ENCODE data around the gene PRKN.
"Not testable (repeated sequence)": the region's sequence is repeated elsewhere in the genome, so short reads cannot be mapped to it uniquely, and the experiment has no call there.

Gene PRKN

GRCh38 chr6:161353208-161353613 is 1374.4 kb downstream of the PRKN start:
- peak; percentile 47 for DNase-seq (ENCODE audit: low spot score)

- DNase-seq (ENCODE audit: low spot score), result no peak
These were observed 1375.7 kb downstream of the PRKN start for GRCh38 chr6:161351858-161352257.

GRCh38 chr6:161349886-161350285 is 1377.7 kb downstream of the PRKN start:
- no peak for DNase-seq (ENCODE audit: low spot score)

- DNase-seq (ENCODE audit: low spot score), result no peak
These were observed 1379.0 kb downstream of the PRKN start for GRCh38 chr6:161348628-161348994.

GRCh38 chr6:161347988-161348627 is 1379.5 kb downstream of the PRKN start:
- no peak for DNase-seq (ENCODE audit: low spot score)

- no peak for DNase-seq (ENCODE audit: low spot score)
These were observed 1380.4 kb downstream of the PRKN start for GRCh38 chr6:161347125-161347524.

- DNase-seq (ENCODE audit: low spot score), result no peak
These were observed 1380.8 kb downstream of the PRKN start for GRCh38 chr6:161346717-161347116.

GRCh38 chr6:161344626-161345025 is 1382.9 kb downstream of the PRKN start:
- DNase-seq (ENCODE audit: low spot score), result no peak

- DNase-seq (ENCODE audit: low spot score), result no peak
These were observed 1385.5 kb downstream of the PRKN start for GRCh38 chr6:161342039-161342438.

- no peak for DNase-seq (ENCODE audit: low spot score)
These were observed 1385.9 kb downstream of the PRKN start for GRCh38 chr6:161341638-161342037.

GRCh38 chr6:161338015-161338414 is 1389.6 kb downstream of the PRKN start:
- no peak for DNase-seq (ENCODE audit: low spot score)

GRCh38 chr6:161336479-161336878 is 1391.1 kb downstream of the PRKN start:
- DNase-seq (ENCODE audit: low spot score), result no peak

- DNase-seq (ENCODE audit: low spot score), result no peak
These were observed 1394.2 kb downstream of the PRKN start for GRCh38 chr6:161333410-161333809.

GRCh38 chr6:161331402-161332081 is 1396.0 kb downstream of the PRKN start:
- not testable (repeated sequence) for DNase-seq (ENCODE audit: low spot score)

GRCh38 chr6:161327360-161327953 is 1400.1 kb downstream of the PRKN start:
- DNase-seq (ENCODE audit: low spot score), result no peak

GRCh38 chr6:161319231-161319630 is 1408.3 kb downstream of the PRKN start:
- peak; percentile 96 for DNase-seq (ENCODE audit: low spot score)

- peak; percentile 92 for DNase-seq (ENCODE audit: low spot score)
These were observed 1409.1 kb downstream of the PRKN start for GRCh38 chr6:161318456-161318855.

- no peak for DNase-seq (ENCODE audit: low spot score)
These were observed 1411.0 kb downstream of the PRKN start for GRCh38 chr6:161316531-161316930.

- not testable (repeated sequence) for DNase-seq (ENCODE audit: low spot score)
These were observed 1412.2 kb downstream of the PRKN start for GRCh38 chr6:161315246-161315917.

GRCh38 chr6:161314541-161315245 is 1412.9 kb downstream of the PRKN start:
- DNase-seq (ENCODE audit: low spot score), result not testable (repeated sequence)

- no peak for DNase-seq (ENCODE audit: low spot score)
These were observed 1413.5 kb downstream of the PRKN start for GRCh38 chr6:161313940-161314509.

- not testable (repeated sequence) for DNase-seq (ENCODE audit: low spot score)
These were observed 1414.1 kb downstream of the PRKN start for GRCh38 chr6:161313475-161313874.

Measured in Ammon's horn (tissue), 1 donor.